Activated CD8-positive, alpha-beta memory T cell treated with anti-CD3 and anti-CD28 coated beads, Interleukin-2, amount 50 U/mL, for 4 hours (primary cell): ENCODE data around the gene HDAC9.

Experiments
- DNase-seq: peaks from one replicate; pipeline ENCODE4 v3.0.0-alpha.2; 2020

HDAC9 gene

DNA sequence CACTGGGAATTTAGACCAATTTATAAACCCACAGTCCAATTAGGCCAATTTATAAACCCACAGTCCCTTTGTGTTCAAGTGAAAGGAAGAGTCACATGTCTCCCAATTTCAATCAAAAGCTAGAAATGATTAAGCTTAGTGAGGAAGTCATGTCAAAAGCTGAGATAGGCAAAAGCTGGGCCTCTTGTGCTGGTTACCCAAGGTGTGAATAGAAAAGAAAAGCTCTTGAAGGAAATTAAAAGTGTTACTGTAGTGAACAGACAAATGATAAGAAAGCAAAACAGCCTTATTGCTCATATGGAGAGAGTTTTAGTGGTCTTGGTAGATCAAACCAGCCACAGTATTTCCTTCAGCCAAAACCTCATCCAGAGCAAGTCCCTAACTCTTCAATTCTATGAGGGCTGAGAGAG lies 245.0 kb downstream of the HDAC9 start:
- DNase-seq: no peak

GRCh38 chr7:18753972-18754610 lies 258.5 kb downstream of the HDAC9 start:
- no peak for DNase-seq

- DNase-seq: no peak
Measured at GRCh38 chr7:18754766-18755165, 259.2 kb downstream of the HDAC9 start.

GRCh38 chr7:18755793-18756192 lies 260.2 kb downstream of the HDAC9 start:
- DNase-seq: no peak

- DNase-seq: no peak
Measured at GRCh38 chr7:18756378-18757050, 261.0 kb downstream of the HDAC9 start.

DNA sequence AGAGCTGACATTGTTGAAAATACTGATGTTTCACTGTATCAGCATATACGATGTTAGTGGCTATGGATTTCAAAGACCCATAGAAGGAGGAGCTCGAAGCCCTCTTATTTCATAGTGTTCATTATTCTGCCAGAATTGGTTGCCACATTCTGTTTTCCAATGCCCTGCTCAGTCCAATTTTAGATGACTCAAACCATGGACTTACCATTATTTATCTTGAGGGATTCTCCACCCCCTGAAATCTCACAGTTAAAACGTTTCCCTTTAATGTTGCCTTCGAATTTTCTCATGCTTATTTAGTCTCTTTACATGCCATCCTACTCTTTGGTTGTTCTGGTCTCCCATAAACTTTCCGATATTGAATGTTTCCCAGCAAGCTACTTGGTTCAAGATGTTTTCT lies 264.5 kb downstream of the HDAC9 start:
- no peak for DNase-seq

DNA sequence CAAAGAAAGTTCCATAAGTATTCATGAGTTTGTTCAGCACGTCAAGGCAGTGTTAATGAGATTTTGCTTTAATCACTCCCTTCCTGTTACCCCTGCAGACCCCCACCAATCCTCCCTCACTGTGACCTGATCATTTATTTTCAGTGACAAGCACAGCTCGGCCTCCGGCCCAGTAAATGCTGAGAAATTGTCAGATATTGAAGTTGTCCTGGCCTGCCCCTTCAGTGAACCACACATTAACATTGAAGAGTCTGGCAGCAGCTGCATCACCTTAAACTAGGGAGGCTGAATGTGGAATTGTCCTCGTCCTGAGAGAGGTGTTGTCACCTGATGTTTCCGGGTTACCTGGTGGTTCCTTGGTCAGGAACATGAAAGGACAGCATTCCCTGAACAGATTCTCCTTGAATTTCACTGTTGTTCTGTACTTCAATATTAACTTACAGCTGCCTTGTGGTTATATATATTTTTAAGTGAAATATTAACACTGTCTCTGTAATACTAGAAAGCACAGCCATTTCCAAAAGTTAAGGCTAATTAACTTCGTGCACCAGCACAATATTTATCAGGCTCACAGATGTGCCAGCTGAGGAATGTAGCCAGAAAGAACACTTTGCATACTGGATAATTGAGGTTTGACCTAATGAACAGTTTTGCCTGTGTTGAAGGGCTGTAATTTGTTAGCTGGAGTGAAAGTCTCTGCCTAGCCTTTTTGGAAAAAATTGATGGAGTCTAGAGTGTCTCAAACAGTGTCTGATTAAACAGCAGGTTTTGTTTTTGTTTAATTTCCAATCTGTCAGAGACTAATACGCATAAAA lies 265.3 kb downstream of the HDAC9 start:
- no peak for DNase-seq

- DNase-seq: no peak
Measured at GRCh38 chr7:18762189-18762588, 266.6 kb downstream of the HDAC9 start.

DNA sequence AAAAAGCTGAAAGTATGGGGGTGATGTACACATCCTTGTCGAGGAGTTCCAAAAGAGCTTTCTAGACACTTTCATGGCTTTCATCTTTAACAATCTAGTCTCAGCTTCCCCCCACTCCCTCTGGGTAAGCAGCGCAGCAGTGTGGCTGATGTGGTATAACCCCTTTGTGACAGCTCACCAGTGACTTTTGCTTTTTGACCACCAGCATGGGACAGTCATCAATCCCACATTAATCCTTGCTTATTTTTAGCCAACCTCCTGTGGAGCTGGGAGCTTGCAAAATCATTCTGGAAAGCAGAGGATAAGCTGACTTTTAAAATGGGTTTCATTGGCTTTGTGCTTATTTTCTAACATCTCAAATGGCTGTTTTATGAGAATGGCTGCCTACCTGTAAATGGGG lies 272.7 kb downstream of the HDAC9 start:
- DNase-seq: no peak

GRCh38 chr7:18770154-18770811 lies 274.7 kb downstream of the HDAC9 start:
- no peak for DNase-seq

DNA sequence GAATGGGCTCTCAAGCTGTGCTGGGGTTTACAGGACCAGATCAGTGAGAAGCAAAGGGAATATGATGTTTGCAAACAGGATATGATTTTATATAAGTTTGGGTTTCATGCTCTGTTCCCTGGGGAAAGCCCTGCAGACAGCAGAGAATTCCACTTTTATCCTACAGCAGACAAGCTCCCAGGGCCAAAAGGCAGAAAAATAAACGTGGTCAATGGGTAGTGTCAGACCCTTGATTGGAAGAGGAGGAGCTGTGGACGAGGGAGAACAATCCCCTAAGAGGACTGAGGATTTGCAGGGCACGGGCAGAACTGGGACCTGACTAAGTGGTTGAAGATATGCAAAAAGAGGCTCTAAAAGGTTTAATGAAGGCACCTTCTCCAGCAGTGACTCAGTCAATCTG lies 275.3 kb downstream of the HDAC9 start:
- DNase-seq: no peak

DNA sequence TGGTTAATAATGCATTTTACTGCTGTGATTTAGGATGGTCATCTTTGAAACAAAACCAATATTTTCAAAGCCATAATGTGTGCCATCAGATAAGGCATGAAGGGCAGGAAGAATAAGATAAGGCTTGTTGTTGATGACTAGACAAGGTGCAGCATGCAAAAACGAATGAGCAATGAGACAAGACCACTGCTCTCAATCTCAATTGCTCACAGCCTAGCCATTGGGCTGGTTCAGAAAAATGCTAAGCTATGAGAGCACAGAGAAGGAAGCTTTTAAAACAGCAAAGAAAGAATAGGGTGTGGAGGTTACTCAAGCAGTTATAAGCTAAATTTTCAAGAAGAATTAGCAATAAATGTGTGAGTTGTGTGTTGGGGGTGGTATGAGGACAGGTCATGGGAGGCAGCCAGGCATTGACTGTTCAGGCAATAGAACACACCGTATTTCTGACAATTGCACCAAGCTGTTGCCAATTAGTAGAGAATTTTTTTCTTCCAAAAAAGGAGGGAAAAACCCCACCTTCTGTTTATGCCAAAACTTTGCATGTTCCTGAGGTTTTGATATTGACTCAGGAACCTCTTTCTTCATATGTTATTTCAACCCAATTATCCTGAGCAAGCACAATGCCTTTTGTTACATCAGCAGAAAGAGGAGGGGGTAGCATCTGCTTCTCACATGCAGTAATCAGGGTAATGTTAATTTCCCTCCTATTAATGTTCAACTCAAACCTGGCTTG lies 276.5 kb downstream of the HDAC9 start:
- DNase-seq: no peak

DNA sequence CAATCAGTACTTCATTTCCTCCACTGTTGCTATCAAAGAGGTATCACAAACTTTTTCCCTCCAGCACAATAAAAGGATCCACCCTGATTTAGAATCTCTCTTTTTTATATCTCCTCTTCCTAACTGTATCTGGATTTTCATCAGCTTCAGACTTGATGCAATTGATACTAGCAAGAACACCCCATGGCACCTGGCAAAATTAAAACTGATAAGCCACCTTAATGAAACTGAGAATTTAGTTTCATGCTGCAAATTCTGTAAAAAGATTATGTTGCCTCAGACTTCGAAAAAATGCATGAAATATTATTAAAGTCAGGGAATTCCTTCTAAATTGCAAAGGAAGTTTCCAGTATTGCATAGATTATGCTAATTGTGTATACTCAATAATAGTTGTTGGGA lies 277.0 kb downstream of the HDAC9 start:
- no peak for DNase-seq

DNA sequence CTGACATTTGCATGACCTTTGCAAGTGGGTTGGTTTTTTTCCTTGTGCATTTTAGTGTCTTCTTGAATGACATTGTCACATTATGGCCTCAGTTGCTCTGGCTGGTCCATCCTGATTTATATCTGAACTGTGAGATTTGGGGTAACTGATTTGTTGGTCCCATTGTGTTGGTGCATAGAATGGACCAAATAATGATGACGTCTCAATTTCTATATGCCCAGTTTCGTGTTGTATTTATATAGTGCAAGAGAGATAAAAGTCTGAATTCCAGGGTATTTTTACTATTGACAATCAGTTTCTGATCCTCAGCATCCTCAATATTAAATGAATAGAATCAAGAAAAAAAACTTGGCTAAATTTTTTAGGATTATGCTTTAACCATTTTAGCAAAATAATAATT lies 281.8 kb downstream of the HDAC9 start:
- DNase-seq: no peak

DNA sequence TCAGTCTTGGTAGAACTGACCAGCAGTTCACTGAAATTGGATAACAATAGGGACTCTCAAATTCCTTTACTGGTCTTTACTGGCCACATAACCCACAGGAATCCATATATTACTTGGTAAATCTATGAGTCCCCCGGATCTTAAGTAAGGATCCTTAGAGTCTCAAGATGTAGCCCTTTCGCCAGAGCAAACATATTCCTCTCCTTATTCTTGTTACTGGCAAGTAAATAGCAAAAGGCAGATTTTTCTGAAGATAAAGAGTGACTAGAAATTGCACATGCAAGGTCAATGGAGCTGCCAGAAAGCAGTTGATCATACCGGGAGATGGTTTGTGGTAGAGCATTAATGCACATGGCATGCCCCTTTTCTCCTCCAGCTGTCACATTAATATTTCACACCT lies 283.0 kb downstream of the HDAC9 start:
- no peak for DNase-seq

GRCh38 chr7:18780266-18780665 lies 284.7 kb downstream of the HDAC9 start:
- no peak for DNase-seq

GRCh38 chr7:18780938-18781337 lies 285.4 kb downstream of the HDAC9 start:
- no peak for DNase-seq

DNA sequence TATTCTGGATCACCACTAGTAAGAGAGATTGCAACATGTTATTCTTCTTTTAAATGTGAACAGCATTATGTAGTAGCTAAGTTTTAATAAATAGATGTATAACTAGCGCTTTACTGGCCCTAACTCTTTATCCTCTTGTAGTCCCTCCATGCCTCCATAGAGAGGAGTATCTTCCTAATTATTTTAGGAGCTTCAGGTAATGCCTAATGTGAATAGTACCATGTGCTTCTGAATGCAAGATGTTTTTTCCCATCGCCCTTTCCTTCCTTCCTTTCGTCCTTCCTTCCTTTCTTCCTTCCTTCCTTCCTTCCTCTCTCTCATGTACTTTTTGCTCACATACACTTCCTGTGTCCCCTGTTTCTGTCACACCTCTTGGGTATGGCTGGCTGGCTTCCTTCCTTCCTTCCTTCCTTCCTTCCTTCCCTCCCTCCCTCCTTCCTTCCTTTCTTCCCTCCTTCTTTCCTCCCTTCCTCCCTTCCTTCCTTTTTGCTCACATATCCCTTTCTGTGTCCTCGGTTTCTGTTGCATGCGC lies 290.7 kb downstream of the HDAC9 start:
- no peak for DNase-seq

DNA sequence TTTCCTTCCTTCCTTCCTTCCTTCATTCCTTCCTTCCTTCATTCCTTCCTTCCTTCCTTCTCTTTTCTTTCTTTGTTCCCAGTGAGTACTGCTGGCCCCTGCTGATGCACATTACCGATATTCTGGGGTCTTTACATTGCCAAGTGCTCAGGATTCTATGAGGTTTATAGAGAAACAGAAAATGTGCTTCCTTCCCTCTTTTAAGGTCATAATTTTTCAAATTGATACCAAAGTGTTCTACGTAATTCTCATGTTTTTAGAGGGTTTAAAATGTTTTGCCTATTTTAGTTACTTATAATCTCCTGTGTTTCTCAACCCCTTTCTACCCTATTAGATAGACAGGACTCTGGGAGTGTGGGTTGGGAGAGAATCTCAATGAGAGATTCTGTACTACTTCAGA lies 291.2 kb downstream of the HDAC9 start:
- no peak for DNase-seq

GRCh38 chr7:18788026-18788425 lies 292.5 kb downstream of the HDAC9 start:
- DNase-seq: no peak

DNA sequence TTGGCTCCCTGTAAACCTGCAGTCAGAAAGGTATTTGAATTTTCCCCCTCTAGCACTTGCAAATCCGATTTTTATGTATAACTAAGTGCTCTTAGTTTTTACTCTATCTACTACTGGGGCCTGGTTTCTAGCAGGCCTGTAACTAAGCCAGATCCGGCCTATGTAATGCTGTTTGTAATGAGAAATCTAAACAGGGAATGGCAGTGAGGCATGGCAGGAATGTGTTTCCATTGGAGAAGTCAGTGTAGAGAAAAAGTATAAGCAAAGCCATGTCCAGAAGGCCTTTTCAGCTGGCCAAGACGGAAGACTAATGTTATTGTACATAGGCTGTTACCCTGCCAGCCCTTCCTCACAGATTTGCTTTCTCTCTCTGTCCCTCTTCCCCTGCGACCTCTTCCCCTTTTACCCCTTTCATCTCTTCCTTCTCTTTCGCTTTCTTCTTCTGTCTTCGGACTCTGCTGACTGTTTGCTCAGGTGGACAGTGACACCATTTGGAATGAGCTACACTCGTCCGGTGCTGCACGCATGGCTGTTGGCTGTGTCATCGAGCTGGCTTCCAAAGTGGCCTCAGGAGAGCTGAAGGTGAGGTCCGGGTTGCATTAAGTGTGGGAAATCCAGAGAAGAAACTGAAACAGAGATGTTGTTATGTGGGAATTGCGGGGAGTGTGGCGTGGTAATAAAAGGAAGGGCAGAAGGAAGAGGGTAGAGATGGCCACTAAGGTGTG lies 297.5 kb downstream of the HDAC9 start:
- no peak for DNase-seq

DNA sequence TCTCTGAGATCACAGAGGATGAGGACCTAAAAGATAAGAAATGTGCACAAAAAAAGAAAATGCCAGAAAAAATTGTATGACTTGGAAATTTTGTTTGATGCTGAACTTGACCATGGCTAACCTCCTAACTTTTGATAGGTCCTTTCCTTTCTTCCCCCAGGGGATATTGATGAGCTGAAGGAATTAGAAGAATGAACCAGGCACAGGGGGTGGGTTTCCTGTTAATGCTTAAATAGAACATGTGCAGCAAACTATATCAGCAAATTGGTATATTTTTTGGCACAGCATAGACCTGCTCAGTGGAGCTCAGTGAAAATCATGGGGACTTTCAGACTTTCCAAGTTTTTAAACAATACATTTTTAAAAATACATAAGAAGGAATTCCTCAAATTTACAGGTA lies 300.7 kb downstream of the HDAC9 start:
- DNase-seq: no peak
